Left renal pelvis (tissue), 4 donors: ENCODE data around the gene AP1S3. TPM values are rescaled to one million over a fixed set of nuclear protein-coding genes. Genes with fewer than 3 reads are reported as not detected.
A peak's percentile ranks its signal among the peaks of the same experiment; 100 is the strongest.
"Not testable (repeated sequence)": the region's sequence is repeated elsewhere in the genome, so short reads cannot be mapped to it uniquely, and the experiment has no call there.

Experiments used
- DNase-seq, 4 donors: peaks; one replicate each; pipeline ENCODE4 v3.0.0-alpha.2; 2013; ENCODE audit warnings: low read depth in 4 of 4, low spot score in 3 of 4
- polyA plus RNA-seq, 4 donors: library from polyadenylated mRNA; unstranded; fragments of 120-200 nt; gene quantifications; one replicate each; pipeline ENCODE4 v1.2.1, GENCODE V29; 2013; ENCODE audit not compliant: insufficient read length in 4 of 4

Gene AP1S3
- polyA plus RNA-seq, 4 donors, result 1.3 to 17.8 (median 15.7) TPM

DNA sequence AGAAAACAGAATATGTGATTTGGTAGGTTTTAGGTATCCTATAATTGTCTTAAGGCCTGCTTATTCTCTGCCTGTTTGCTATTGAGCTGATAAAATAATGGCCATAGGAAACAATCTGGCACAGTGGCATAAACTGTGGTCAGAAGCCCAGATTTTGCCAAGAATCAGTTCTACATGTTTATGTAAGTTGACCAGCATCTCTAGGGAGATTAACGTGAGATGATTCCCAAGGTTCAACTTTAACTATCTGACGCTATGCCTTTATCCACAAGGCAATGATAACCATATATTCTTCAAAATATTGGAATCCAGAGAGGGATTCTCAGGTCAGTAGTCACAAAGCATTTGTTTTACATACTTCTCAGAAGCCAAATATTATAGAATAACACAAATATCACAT lies 25.6 kb downstream of the AP1S3 start:
- no peak for DNase-seq

DNA sequence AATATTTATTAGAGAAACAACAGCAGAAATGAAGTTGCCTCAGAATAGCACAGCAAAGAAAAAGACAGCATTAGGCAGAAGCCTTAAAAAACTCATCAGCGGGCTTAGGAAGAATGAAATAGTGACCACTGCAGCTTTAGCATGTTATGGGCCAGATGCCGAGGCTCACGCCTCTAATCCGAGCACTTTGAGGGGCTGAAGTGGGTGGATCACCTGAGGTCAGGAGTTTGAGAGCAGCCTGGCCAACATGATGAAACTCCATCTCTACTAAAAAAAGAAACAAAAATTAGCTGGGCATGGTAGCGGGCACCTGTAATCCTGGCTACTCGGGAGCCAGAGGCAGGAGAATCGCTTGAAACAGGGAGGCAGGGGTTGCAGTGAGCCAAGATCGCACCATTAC lies 32.4 kb downstream of the AP1S3 start:
- DNase-seq, result no peak

- no peak for DNase-seq
Measured at GRCh38 chr2:223801736-223802135, 35.6 kb downstream of the AP1S3 start.

- DNase-seq, result no peak
Measured at GRCh38 chr2:223800908-223801307, 36.5 kb downstream of the AP1S3 start.

- DNase-seq, result peak in 1 of 4 donors; percentile 39
Measured at GRCh38 chr2:223797811-223798721, 39.3 kb downstream of the AP1S3 start.

- DNase-seq, result no peak
Measured at GRCh38 chr2:223797037-223797436, 40.3 kb downstream of the AP1S3 start.

DNA sequence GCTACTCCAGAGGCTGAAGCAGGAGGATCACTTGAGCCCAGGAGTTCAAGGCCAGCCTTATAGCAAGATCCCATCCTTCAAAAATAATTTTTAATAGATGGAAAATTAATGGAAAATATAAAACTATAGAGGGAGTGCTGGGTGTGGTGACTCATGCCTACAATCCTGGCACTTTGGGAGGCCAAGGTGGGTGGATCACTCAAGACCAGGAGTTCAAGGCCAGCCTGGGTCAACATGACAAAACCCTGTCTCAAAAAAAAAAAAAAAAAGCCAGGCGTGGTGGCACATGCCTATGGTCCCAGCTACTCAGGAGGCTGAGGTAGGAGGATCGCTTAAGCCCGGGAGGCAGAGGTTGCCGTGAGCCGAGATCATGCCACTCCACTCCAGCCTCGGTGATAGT lies 48.0 kb downstream of the AP1S3 start:
- no peak for DNase-seq

DNA sequence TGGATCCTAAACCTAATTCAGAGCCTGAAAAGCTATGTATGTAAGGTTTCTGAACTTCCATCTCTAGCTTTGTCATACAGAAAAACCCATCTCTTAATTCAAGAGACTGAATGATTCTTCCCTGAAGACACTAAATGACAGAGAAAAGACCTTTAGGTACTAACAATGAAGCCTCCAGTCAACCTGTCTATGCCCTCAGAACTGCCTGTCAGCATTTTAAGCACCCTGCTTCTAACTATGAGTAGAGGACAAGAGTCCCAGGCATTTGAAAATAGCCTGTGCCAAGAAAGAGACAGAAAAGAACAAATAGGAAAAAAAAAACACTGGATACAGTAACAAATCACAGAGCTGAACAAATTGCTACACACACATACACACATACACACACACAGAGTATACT lies 48.6 kb downstream of the AP1S3 start:
- no peak for DNase-seq

- DNase-seq, result not testable (repeated sequence)
Measured at GRCh38 chr2:223788106-223788505, 49.3 kb downstream of the AP1S3 start.

DNA sequence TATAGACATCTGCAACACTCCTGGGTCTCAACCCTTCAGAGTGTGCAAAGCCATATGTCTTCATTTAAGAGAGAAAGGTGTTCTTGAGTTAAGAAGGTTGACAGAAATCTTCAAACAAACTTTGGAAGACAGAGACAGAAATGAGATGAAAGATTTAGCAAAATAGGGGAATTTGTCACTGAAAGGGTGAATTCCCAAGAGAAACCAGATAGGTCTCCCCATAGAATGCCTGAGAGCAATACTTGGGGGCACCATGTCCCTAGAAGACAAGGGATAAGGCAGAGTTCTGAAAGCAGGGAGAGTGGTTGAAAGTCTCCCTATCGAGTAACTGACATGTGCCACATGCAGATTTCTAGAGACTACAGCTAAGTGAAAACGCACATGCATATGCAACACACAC lies 50.0 kb downstream of the AP1S3 start:
- DNase-seq, result no peak

DNA sequence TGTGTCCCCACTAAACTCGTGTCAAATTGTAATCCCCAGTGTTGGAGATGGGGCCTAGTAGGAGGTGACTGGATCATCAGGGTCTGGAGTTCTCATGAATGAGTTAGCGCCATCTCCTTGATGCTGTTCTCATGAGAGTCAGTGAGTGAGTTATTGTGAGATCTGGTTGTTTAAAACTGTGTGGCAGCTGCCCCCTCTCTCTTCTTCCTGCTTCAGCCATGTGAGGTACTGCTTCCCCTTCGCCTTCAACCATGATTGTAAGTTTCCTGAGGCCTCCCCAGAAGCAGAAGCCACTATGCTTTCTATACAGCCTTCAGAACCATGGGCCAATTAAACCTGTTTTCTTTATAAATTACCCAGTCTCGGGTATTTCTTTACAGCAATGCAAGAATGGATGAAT lies 50.4 kb downstream of the AP1S3 start:
- no peak for DNase-seq

GRCh38 chr2:223786236-223786635 lies 51.1 kb downstream of the AP1S3 start:
- no peak for DNase-seq

GRCh38 chr2:223784221-223784772 lies 53.1 kb downstream of the AP1S3 start:
- no peak for DNase-seq

GRCh38 chr2:223782629-223783028 lies 54.8 kb downstream of the AP1S3 start:
- no peak for DNase-seq

DNA sequence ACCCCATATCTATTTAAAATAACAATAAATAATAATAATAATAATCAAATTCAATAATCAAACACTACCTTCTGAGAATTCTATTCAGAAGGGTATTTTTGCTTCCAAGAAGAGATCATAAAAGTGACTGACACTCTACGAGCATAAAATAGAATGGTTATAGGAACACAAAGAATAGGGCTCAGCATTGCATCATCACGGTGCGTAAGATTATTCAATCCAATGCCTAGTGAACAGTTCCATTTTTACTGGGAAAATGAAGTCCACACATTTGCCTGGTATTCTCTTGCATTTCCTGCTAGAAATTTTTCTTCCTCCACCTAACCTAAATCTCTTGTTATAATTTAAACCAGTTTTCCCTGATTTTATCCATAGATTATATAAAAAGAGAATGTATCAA lies 55.8 kb downstream of the AP1S3 start:
- DNase-seq, result no peak

DNA sequence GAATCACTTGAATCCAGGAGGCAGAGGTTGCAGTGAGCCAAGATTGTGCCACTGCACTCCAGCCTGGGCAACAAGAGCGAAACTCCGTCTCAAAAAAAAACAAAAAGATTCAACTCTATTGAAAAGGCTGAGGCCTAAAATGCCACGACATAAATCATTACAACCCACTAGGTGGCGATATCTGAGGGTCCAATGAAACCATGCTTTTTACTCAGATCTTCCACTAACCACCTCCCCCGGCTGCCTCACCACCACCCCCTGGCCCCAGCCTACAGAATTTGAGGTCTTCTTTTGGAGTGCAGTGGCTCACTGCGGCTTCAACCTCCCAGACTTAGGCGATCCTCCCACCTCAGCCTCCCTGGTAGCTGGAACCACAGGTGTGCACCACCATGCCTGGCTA lies 57.5 kb downstream of the AP1S3 start:
- no peak for DNase-seq

- DNase-seq, result no peak
Measured at GRCh38 chr2:223774193-223774592, 63.2 kb downstream of the AP1S3 start.

- no peak for DNase-seq
Measured at GRCh38 chr2:223772363-223772762, 65.0 kb downstream of the AP1S3 start.

DNA sequence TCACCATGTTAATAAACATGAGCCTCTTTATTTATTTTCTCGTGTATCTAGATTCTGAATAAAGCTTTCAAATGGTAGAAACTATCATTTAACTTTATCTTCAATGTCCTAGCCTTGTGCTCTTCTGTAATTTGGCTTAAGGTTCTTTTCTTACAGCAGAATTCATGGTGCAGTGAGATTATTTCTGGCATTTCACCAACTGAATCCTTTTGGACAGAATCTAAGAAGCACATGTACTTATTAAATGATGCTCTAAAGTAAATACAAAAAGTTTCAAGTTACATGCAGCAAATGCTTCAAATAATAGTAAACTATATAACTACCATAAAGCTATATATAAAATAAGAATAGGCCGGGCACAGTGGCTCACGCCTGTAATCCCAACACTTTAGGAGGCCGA lies 65.9 kb downstream of the AP1S3 start:
- DNase-seq, result no peak

DNA sequence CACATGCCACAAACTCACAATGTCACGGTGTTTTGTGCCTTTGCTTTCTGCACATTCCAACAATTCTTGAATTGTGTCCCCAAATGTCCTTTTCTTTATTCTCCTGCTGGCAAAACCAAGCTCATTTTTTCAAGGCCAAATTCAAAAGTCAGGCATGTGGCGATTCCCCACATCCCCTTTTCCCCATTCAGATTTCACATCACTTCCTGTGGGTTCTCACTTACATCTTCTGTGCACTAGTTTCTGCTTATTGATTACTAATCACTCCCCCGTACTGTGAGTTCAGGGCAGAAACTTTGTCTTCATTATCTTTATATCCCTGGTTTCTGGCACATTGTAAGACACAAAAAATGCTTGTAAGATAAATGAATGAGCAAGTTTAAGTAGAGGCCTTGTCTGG lies 69.2 kb downstream of the AP1S3 start:
- DNase-seq, result no peak

GRCh38 chr2:223767341-223767740 lies 70.0 kb downstream of the AP1S3 start:
- DNase-seq, result no peak

DNA sequence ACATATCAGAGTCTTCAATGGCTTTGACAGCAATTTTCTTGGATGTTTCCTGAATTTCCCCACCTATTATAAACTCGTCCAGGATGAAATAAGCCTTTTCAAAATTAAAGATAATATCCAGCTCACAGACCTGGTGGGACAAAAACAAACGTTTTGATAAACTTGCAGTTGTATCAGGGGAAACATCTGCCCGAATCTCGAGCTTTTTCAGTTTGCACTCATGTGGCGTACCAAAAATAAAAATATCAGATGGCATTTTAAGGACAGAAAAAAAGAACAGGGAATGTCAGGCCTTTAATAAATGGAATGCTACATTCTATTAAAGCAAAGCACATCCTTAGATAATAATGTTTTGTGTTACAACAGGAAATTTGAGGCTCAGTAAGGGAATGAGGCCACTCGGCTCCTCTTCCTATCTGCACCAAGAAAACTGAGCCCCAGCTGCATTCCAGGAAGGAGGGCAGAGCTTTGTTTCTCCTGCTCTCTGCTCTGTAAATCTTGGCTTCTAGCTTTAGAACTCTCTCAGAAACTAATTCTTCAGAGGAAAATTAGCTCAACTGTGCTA lies 72.1 kb downstream of the AP1S3 start:
- no peak for DNase-seq
